ENCODE data around the gene PEX14.
A peak's percentile ranks its signal among the peaks of the same experiment; 100 is the strongest.

Gene PEX14

GRCh38 chr1:10623686-10624145, 149.0 kb downstream of the PEX14 start:
- DNase-seq: no peak

GRCh38 chr1:10624256-10625050, 149.7 kb downstream of the PEX14 start:
- DNase-seq: peak; percentile 11

- DNase-seq: no peak
Observed at GRCh38 chr1:10625076-10625475, 150.3 kb downstream of the PEX14 start.

- no peak for DNase-seq
Observed at GRCh38 chr1:10625554-10625953, 150.8 kb downstream of the PEX14 start.

- no peak for DNase-seq
Observed at GRCh38 chr1:10626131-10626731, 151.5 kb downstream of the PEX14 start.

GRCh38 chr1:10626791-10627410, 152.2 kb downstream of the PEX14 start:
- no peak for DNase-seq

- no peak for DNase-seq
Observed at GRCh38 chr1:10628685-10629084, 153.9 kb downstream of the PEX14 start.

GRCh38 chr1:10629091-10629815, 154.5 kb downstream of the PEX14 start:
- DNase-seq: no peak

- peak; percentile 68 for DNase-seq
Observed at GRCh38 chr1:10629816-10630571, 155.2 kb downstream of the PEX14 start.

- peak; percentile 55 for DNase-seq
Observed at GRCh38 chr1:10630661-10631120, 155.9 kb downstream of the PEX14 start.

GRCh38 chr1:10631121-10631810, 156.5 kb downstream of the PEX14 start:
- DNase-seq: no peak

GRCh38 chr1:10631811-10632593, 157.3 kb downstream of the PEX14 start:
- peak; percentile 61 for DNase-seq

- DNase-seq: no peak
Observed at GRCh38 chr1:10632691-10633090, 157.9 kb downstream of the PEX14 start.

GRCh38 chr1:10633416-10633815, 158.7 kb downstream of the PEX14 start:
- no peak for DNase-seq

GRCh38 chr1:10634075-10634427, 159.3 kb downstream of the PEX14 start:
- DNase-seq: no peak

- DNase-seq: no peak
Observed at GRCh38 chr1:10634428-10635084, 159.8 kb downstream of the PEX14 start.

GRCh38 chr1:10635085-10635896, 160.5 kb downstream of the PEX14 start:
- no peak for DNase-seq

GRCh38 chr1:10635992-10636391, 161.2 kb downstream of the PEX14 start:
- no peak for DNase-seq

GRCh38 chr1:10637400-10637799, 162.7 kb downstream of the PEX14 start:
- no peak for DNase-seq
